Stimulated activated CD4-positive, alpha-beta T cell treated with anti-CD3 and anti-CD28 coated beads, TNF-alpha, amount 100 ng/mL, for 4 hours (primary cell): ENCODE results near the gene UNC5A.
"Not testable (repeated sequence)": the region's sequence is repeated elsewhere in the genome, so short reads cannot be mapped to it uniquely, and the experiment has no call there.

ENCODE experiments used
- DNase-seq, 3 experiments: peaks; one replicate each; pipeline ENCODE4 v3.0.0-alpha.2; 2020; ENCODE audit warnings: low read depth in 3 of 3

UNC5A gene

GRCh38 chr5:176863041-176863764 is 52.8 kb downstream of the UNC5A start:
- DNase-seq, result no peak

- DNase-seq, result no peak
Measured at GRCh38 chr5:176863765-176864098, 53.4 kb downstream of the UNC5A start.

GRCh38 chr5:176864755-176865154 is 54.4 kb downstream of the UNC5A start:
- DNase-seq, result no peak

- no peak for DNase-seq
Measured at GRCh38 chr5:176865964-176866363, 55.6 kb downstream of the UNC5A start.

- DNase-seq, result no peak
Measured at GRCh38 chr5:176866707-176867310, 56.5 kb downstream of the UNC5A start.

- DNase-seq, result no peak
Measured at GRCh38 chr5:176868126-176868525, 57.8 kb downstream of the UNC5A start.

GRCh38 chr5:176868731-176869130 is 58.4 kb downstream of the UNC5A start:
- DNase-seq, result no peak

GRCh38 chr5:176869501-176870109 is 59.2 kb downstream of the UNC5A start:
- no peak for DNase-seq

GRCh38 chr5:176870110-176870591 is 59.8 kb downstream of the UNC5A start:
- DNase-seq, result no peak

- not testable (repeated sequence) for DNase-seq
Measured at GRCh38 chr5:176870644-176871043, 60.3 kb downstream of the UNC5A start.

GRCh38 chr5:176872586-176872985 is 62.2 kb downstream of the UNC5A start:
- not testable (repeated sequence) for DNase-seq

- not testable (repeated sequence) for DNase-seq
Measured at GRCh38 chr5:176873011-176873410, 62.7 kb downstream of the UNC5A start.

- DNase-seq, result no peak
Measured at GRCh38 chr5:176873541-176874172, 63.3 kb downstream of the UNC5A start.

- no peak for DNase-seq
Measured at GRCh38 chr5:176874198-176874780, 63.9 kb downstream of the UNC5A start.

- DNase-seq, result no peak
Measured at GRCh38 chr5:176875014-176875550, 64.7 kb downstream of the UNC5A start.

- DNase-seq, result no peak
Measured at GRCh38 chr5:176875783-176876505, 65.6 kb downstream of the UNC5A start.

GRCh38 chr5:176876506-176877431 is 66.4 kb downstream of the UNC5A start:
- DNase-seq, result no peak

- no peak for DNase-seq
Measured at GRCh38 chr5:176877793-176878331, 67.5 kb downstream of the UNC5A start.

GRCh38 chr5:176878463-176878862 is 68.1 kb downstream of the UNC5A start:
- DNase-seq, result no peak
